22Rv1 (cell line): ENCODE measurements around the gene FRMD4B.

Experiments used
- CTCF ChIP-seq: fragments of 450-650 bp; IDR thresholded peaks from 2 replicates; pipeline ENCODE4 v1.5.1; 2017; ENCODE audit warnings: mild to moderate bottlenecking
- ZFX ChIP-seq: fragments of 450-650 bp; IDR thresholded peaks from 2 replicates; pipeline ENCODE4 v1.6.1; 2017; ENCODE audit warnings: antibody characterized with exemption, borderline replicate concordance

- no peak for TF ChIP-seq CTCF
- no peak for TF ChIP-seq ZFX
Observed at GRCh38 chr3:69121513-69121912, 264.4 kb downstream of the FRMD4B start.
